K562 (cell line): ENCODE data around the gene TSPAN13. TPM values are rescaled to one million over a fixed set of nuclear protein-coding genes. Genes with fewer than 3 reads are reported as not detected.
A peak's percentile ranks its signal among the peaks of the same experiment; 100 is the strongest.

ENCODE experiments used
- BDP1 ChIP-seq: IDR thresholded peaks from 3 replicates; pipeline ENCODE4 v1.6.1; 2011; ENCODE audit not compliant: insufficient read length, insufficient read depth
- CREM ChIP-seq: IDR thresholded peaks from 2 replicates; pipeline ENCODE4 v1.6.1; 2014; ENCODE audit warnings: antibody characterized with exemption, low read depth
- ESRRA ChIP-seq: fragments of 450-650 bp; IDR thresholded peaks from 2 replicates; pipeline ENCODE4 v1.6.1; 2014; ENCODE audit warnings: low read depth, mild to moderate bottlenecking, moderate library complexity, borderline replicate concordance
- EWSR1 ChIP-seq: fragments of 450-650 bp; IDR thresholded peaks from 2 replicates; pipeline ENCODE4 v1.6.1; 2018; ENCODE audit warnings: borderline replicate concordance, mild to moderate bottlenecking, low read depth, moderate library complexity; ENCODE audit not compliant: partially characterized antibody
- GATA2 ChIP-seq: sonication (generic); formaldehyde crosslinking; IDR thresholded peaks from 2 replicates; pipeline ENCODE4 v1.4.0; 2020; ENCODE audit warnings: mild to moderate bottlenecking, missing genetic modification reagents
- HDAC2 ChIP-seq: fragments of 450-650 bp; IDR thresholded peaks from 2 replicates; pipeline ENCODE4 v1.6.1; 2016; ENCODE audit warnings: mild to moderate bottlenecking
- HMG20A ChIP-seq: fragments of 450-650 bp; formaldehyde crosslinking; conservative IDR thresholded peaks from 2 replicates; pipeline ENCODE4 v1.4.0; 2020; ENCODE audit warnings: mild to moderate bottlenecking, mixed read lengths
- IFI16 ChIP-seq: fragments of 250-450 bp; sonication (Bioruptor Pico); IDR thresholded peaks from 2 replicates; pipeline ENCODE4 v2.1.2; 2022; ENCODE audit warnings: mild to moderate bottlenecking, inconsistent platforms
- IRF2 ChIP-seq: sonication (generic); formaldehyde crosslinking; IDR thresholded peaks from 2 replicates; pipeline ENCODE4 v1.8.1; 2022; ENCODE audit warnings: mild to moderate bottlenecking, missing genetic modification reagents
- MAZ ChIP-seq, 2 experiments: fragments of 450-650 bp in 1 of 2; sonication (generic) in 1 of 2; formaldehyde crosslinking; IDR thresholded peaks in 1 of 2; conservative IDR thresholded peaks in 1 of 2; 2 replicates each; pipeline versions ENCODE4 v1.4.0 to v1.5.0; 2020; ENCODE audit warnings: mild to moderate bottlenecking in 1 of 2, missing genetic modification reagents in 1 of 2
- RCOR1 ChIP-seq, 2 experiments: IDR thresholded peaks; 2 replicates each; pipeline ENCODE4 v1.6.1; 2012; ENCODE audit warnings: low read depth in 2 of 2, low read length in 2 of 2, borderline replicate concordance in 1 of 2, improper control_type of control experiment in 1 of 2
- RNF2 ChIP-seq: sonication (generic); IDR thresholded peaks from 2 replicates; pipeline ENCODE4 v1.6.1; 2016
- SP1 ChIP-seq: sonication (generic); formaldehyde crosslinking; IDR thresholded peaks from 2 replicates; pipeline ENCODE4 v1.8.1; 2022; ENCODE audit warnings: mild to moderate bottlenecking, missing genetic modification reagents
- SRSF7 ChIP-seq: fragments of 200-400 bp; formaldehyde crosslinking; optimal IDR thresholded peaks from 2 replicates; pipeline ENCODE3; 2017; ENCODE audit warnings: mild to moderate bottlenecking, low read depth, low read length
- TOE1 ChIP-seq, 2 experiments: fragments of 450-650 bp in 1 of 2; sonication (generic) in 1 of 2; formaldehyde crosslinking in 1 of 2; IDR thresholded peaks; 2 replicates each; pipeline versions ENCODE4 v1.7.1 to v1.8.0; 2016 to 2022; ENCODE audit warnings: borderline replicate concordance in 2 of 2, mild to moderate bottlenecking in 2 of 2, antibody characterized with exemption in 1 of 2, inconsistent platforms in 1 of 2, low read depth in 1 of 2, missing genetic modification reagents in 1 of 2, moderate library complexity in 1 of 2
- TRIM24 ChIP-seq, 2 experiments: fragments of 450-650 bp; IDR thresholded peaks; 2 replicates each; pipeline ENCODE4 v1.6.1; 2016
- ZNF175 ChIP-seq: fragments of 200-800 bp; sonication (Bioruptor generic); IDR thresholded peaks from 2 replicates; pipeline ENCODE4 v1.6.1; 2016; ENCODE audit warnings: low read depth, mild to moderate bottlenecking, missing genetic modification characterization, missing compliant biosample characterization
- ZNF282 ChIP-seq: sonication (generic); formaldehyde crosslinking; IDR thresholded peaks from 2 replicates; pipeline ENCODE4 v1.8.1; 2023; ENCODE audit warnings: missing genetic modification reagents
- ZNF561 ChIP-seq: fragments of 450-650 bp; formaldehyde crosslinking; conservative IDR thresholded peaks from 2 replicates; pipeline ENCODE4 v1.4.0; 2020; ENCODE audit warnings: mild to moderate bottlenecking, moderate library complexity
- polyA plus RNA-seq, 8 experiments: library from polyadenylated mRNA; depleted of rRNA in 4 of 8; stranded (reverse) in 5 of 8; unstranded in 3 of 8; fragments of >200 nt; fragmentation: Nextera tagmentation in 2 of 8; fragmentation: Illumina TruSeq in 1 of 8; extraction: Ambion mirVana in 2 of 8; extraction: Trizol in 1 of 8; gene quantifications; 2 replicates each; pipeline versions ENCODE4 v1.2.1 to v1.2.3, GENCODE V29; 2011 to 2014; ENCODE audit warnings: inconsistent platforms in 1 of 8, missing spikeins in 1 of 8
- total RNA-seq, 7 experiments: library from RNA; depleted of rRNA in 6 of 7; stranded (reverse); fragments of >200 nt in 6 of 7; fragmentation: Illumina TruSeq in 2 of 7; extraction: Trizol in 2 of 7; gene quantifications; 2 replicates each; pipeline versions ENCODE4 v1.2.1 to v1.2.3, GENCODE V29; 2011 to 2021; ENCODE audit warnings: low replicate concordance in 1 of 7
- TF ChIP-seq, protein P1 (sequence below): fragments of 250-450 bp; sonication (Bioruptor Pico); IDR thresholded peaks from 2 replicates; pipeline ENCODE4 v1.4.0; 2020
- TF ChIP-seq, protein P2 (sequence below): fragments of 450-650 bp; formaldehyde crosslinking; IDR thresholded peaks from 2 replicates; pipeline ENCODE4 v1.4.0; 2020; ENCODE audit warnings: mild to moderate bottlenecking, moderate library complexity

The TSPAN13 gene
- total and polyA plus RNA-seq, 9 of the 15 experiments (the other 6 are each of a cell fraction or from before 2014, with no cell fraction given) = 7.8 to 46.3 (median 20.0) TPM

DNA sequence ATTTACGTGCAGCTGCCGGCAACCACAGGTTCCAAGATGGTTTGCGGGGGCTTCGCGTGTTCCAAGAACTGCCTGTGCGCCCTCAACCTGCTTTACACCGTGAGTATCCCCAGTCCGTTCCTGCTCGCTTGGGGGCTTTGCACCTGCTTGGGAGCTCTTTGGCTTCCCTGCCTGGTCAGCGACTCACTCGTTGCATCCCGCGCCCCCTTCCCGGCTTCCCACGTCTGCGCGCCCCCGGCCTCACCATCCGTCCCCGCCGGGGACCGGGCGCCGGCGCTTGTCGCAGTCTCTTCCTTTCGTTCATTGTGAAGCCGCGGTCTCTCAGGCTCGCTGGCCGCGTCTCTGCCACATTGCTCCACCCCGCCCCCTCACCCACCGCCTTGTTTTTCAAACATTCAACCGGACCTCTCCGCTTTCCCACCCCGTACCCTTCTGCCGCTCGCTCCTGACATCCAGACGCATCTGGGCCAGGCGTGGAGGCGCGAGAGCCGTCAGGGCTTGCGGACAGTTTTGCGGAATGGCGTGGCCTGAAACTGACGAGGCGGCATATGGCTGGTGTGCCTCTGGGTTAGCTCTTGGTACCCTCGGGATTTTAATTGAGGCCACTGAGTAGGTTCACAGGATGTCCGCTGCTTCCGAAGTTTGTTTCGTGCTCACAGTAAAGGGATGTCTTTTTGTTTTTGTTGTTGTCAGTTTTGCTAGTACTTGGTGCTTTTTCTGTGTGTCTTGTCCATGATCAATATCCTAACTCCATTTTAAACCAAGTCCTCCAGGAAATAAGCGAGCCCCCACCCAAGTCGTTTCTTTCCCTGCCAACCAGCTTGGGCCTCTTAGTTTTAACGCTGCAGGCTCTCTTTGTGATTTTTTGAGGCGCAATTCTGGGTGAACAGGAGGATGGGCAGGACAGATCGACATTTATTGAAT lies 639 bp downstream of the TSPAN13 start (continued):
- TF ChIP-seq, protein P1, sequence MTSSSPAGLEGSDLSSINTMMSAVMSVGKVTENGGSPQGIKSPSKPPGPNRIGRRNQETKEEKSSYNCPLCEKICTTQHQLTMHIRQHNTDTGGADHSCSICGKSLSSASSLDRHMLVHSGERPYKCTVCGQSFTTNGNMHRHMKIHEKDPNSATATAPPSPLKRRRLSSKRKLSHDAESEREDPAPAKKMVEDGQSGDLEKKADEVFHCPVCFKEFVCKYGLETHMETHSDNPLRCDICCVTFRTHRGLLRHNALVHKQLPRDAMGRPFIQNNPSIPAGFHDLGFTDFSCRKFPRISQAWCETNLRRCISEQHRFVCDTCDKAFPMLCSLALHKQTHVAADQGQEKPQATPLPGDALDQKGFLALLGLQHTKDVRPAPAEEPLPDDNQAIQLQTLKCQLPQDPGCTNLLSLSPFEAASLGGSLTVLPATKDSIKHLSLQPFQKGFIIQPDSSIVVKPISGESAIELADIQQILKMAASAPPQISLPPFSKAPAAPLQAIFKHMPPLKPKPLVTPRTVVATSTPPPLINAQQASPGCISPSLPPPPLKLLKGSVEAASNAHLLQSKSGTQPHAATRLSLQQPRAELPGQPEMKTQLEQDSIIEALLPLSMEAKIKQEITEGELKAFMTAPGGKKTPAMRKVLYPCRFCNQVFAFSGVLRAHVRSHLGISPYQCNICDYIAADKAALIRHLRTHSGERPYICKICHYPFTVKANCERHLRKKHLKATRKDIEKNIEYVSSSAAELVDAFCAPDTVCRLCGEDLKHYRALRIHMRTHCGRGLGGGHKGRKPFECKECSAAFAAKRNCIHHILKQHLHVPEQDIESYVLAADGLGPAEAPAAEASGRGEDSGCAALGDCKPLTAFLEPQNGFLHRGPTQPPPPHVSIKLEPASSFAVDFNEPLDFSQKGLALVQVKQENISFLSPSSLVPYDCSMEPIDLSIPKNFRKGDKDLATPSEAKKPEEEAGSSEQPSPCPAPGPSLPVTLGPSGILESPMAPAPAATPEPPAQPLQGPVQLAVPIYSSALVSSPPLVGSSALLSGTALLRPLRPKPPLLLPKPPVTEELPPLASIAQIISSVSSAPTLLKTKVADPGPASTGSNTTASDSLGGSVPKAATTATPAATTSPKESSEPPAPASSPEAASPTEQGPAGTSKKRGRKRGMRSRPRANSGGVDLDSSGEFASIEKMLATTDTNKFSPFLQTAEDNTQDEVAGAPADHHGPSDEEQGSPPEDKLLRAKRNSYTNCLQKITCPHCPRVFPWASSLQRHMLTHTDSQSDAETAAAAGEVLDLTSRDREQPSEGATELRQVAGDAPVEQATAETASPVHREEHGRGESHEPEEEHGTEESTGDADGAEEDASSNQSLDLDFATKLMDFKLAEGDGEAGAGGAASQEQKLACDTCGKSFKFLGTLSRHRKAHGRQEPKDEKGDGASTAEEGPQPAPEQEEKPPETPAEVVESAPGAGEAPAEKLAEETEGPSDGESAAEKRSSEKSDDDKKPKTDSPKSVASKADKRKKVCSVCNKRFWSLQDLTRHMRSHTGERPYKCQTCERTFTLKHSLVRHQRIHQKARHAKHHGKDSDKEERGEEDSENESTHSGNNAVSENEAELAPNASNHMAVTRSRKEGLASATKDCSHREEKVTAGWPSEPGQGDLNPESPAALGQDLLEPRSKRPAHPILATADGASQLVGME (CRISPR knock-in tag) = no peak
- TF ChIP-seq HDAC2 (0 out of 2 replicates have a peak, but pooled peaks have one; percentile 50), BDP1 (no peak), MAZ (CRISPR knock-in tag; conservative IDR thresholded peaks at IDR 0.05 in 1 of 2, IDR thresholded peaks at IDR 0.05 in 1 of 2) (no peak), IFI16 (CRISPR knock-in tag) (no peak), SP1 (CRISPR knock-in tag) (no peak; the same call in 1 of the 2 replicates), TOE1 (IDR thresholded peaks at IDR 0.05; ENCODE audit: borderline replicate concordance) (0 out of 2 replicates have a peak, but pooled peaks have one; percentile 27), TOE1 (CRISPR knock-in tag; IDR thresholded peaks at IDR 0.05; ENCODE audit: borderline replicate concordance, low read depth) (no peak), ZNF175 (CRISPR knock-in tag) (no peak), EWSR1 (no peak), TRIM24 (IDR thresholded peaks at IDR 0.05) (no peak), HMG20A (no peak), SRSF7 (no peak), RNF2 (peak; percentile 31; the same call in 1 of the 2 replicates), GATA2 (CRISPR knock-in tag) (no peak), ESRRA (no peak), IRF2 (CRISPR knock-in tag) (no peak), RCOR1 (IDR thresholded peaks at IDR 0.05; ENCODE audit: borderline replicate concordance in 1 of 2, low read depth in 2 of 2, low read length in 2 of 2) (no peak), ZNF561 (CRISPR knock-in tag) (no peak), ZNF282 (no peak), CREM (no peak)
- TF ChIP-seq, protein P2, sequence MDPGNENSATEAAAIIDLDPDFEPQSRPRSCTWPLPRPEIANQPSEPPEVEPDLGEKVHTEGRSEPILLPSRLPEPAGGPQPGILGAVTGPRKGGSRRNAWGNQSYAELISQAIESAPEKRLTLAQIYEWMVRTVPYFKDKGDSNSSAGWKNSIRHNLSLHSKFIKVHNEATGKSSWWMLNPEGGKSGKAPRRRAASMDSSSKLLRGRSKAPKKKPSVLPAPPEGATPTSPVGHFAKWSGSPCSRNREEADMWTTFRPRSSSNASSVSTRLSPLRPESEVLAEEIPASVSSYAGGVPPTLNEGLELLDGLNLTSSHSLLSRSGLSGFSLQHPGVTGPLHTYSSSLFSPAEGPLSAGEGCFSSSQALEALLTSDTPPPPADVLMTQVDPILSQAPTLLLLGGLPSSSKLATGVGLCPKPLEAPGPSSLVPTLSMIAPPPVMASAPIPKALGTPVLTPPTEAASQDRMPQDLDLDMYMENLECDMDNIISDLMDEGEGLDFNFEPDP (CRISPR knock-in tag) = no peak
